Hepatocyte (in vitro differentiated cells): ENCODE measurements around the gene GLS.

Experiments
- EZH2 ChIP-seq: fragments of 200-600 bp; sonication (generic); IDR thresholded peaks from 2 replicates; pipeline ENCODE4 v1.6.1; 2016; ENCODE audit warnings: antibody characterized with exemption, mild to moderate bottlenecking, borderline replicate concordance
- EZH2phosphoT487 ChIP-seq: fragments of 200-600 bp; sonication (generic); IDR thresholded peaks from one replicate; pipeline ENCODE4 v1.6.1; 2018; ENCODE audit warnings: antibody characterized with exemption, mild to moderate bottlenecking, low read depth, moderate library complexity; ENCODE audit not compliant: unreplicated experiment, severe bottlenecking
- TF ChIP-seq, protein P1 (sequence below): fragments of 200-600 bp; sonication (generic); IDR thresholded peaks from 2 replicates; pipeline ENCODE4 v1.5.1; 2016; ENCODE audit warnings: antibody characterized with exemption, mild to moderate bottlenecking; ENCODE audit not compliant: poor library complexity

DNA sequence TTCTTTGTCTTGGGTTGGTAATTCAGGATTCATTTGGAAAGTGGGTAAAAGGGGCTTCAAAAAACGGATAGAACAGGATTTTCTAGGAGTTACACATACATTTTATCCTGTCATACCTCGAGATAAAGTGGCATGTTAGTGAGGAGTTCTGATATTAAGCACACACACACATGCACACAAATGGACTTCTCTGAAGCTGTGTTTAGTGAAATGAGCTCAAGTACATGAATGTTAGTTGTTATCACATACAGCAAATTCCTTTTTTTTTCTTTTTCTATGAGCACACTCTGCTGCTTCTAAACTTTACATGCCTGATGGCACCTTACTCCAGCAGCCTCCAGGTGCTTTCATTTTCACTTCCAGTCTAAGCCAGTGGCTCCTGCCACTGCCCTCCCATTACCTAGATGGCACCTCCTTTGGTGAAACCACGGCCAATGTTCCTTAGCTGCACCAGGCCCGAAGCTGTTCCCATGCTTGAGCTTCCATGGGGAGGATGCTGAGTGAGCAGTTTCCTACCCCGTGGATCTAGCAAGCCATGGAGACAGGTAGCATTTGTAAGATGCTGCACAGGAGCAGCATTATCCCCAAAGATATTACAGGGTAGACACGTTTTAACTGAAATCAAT is 83.7 kb downstream of the GLS start:
- TF ChIP-seq, protein P1, sequence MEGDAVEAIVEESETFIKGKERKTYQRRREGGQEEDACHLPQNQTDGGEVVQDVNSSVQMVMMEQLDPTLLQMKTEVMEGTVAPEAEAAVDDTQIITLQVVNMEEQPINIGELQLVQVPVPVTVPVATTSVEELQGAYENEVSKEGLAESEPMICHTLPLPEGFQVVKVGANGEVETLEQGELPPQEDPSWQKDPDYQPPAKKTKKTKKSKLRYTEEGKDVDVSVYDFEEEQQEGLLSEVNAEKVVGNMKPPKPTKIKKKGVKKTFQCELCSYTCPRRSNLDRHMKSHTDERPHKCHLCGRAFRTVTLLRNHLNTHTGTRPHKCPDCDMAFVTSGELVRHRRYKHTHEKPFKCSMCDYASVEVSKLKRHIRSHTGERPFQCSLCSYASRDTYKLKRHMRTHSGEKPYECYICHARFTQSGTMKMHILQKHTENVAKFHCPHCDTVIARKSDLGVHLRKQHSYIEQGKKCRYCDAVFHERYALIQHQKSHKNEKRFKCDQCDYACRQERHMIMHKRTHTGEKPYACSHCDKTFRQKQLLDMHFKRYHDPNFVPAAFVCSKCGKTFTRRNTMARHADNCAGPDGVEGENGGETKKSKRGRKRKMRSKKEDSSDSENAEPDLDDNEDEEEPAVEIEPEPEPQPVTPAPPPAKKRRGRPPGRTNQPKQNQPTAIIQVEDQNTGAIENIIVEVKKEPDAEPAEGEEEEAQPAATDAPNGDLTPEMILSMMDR: no peak
- TF ChIP-seq EZH2phosphoT487 (no peak), EZH2 (no peak)
